GM12892 (cell line): ENCODE results near the gene RAB21.
A peak's percentile ranks its signal among the peaks of the same experiment; 100 is the strongest.
"Not testable (repeated sequence)": the region's sequence is repeated elsewhere in the genome, so short reads cannot be mapped to it uniquely, and the experiment has no call there.

ENCODE experiments used
- DNase-seq: peaks from one replicate; pipeline ENCODE4 v3.0.0; 2011; ENCODE audit not compliant: insufficient read length
- FAIRE-seq: peaks from 2 replicates; lab custom pipeline; 2011; peaks lifted over from hg19 to GRCh38; lab: Jason Lieb, UNC
- POLR2A ChIP-seq: IDR thresholded peaks from 2 replicates; pipeline ENCODE4 v1.6.1; 2011; ENCODE audit warnings: low read depth, low read length, control low read depth
- POLR2AphosphoS5 ChIP-seq: IDR thresholded peaks from 2 replicates; pipeline ENCODE4 v1.6.1; 2011; ENCODE audit warnings: low read depth, low read length, control low read depth
- TAF1 ChIP-seq: IDR thresholded peaks from 2 replicates; pipeline ENCODE4 v1.6.1; 2011; ENCODE audit warnings: low read depth, mild to moderate bottlenecking, control low read depth, low read length, borderline replicate concordance

Gene RAB21

DNA sequence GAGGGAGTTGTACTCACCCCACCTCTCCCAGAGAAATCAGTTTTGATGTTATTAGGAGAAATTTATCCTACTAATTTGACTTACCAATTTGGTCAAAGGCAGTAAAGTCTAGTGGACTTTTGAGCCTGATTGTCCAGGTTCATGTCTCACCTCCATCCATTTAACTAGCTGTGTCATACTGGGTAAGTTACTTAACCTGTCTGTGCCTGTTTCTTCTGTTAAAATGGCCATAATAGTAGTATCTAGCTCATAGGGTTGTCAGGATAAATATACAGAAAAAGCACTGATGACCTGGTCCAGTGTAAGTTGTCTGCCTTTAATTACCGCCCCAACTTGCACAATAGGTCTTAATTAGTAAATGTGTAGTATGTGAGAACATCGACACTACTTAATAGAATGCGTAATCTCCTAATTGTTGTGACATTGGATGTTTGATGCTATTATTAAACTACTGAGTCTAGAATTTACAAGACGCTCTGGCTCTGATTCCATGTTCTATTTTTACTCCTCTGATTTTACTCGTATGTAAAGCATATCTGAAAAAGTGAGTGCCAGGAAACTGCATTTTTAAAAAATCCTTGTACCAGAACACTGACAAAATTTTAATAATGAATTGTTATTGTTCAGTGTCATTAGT, 1.5 kb downstream of the RAB21 start:
- TF ChIP-seq POLR2A (no peak), TAF1 (no peak)
- DNase-seq = no peak
- no peak for FAIRE-seq

GRCh38 chr12:71759941-71760340, 5.3 kb downstream of the RAB21 start:
- no peak for FAIRE-seq
- DNase-seq = no peak
- TF ChIP-seq POLR2A (no peak), POLR2AphosphoS5 (no peak), TAF1 (no peak)

DNA sequence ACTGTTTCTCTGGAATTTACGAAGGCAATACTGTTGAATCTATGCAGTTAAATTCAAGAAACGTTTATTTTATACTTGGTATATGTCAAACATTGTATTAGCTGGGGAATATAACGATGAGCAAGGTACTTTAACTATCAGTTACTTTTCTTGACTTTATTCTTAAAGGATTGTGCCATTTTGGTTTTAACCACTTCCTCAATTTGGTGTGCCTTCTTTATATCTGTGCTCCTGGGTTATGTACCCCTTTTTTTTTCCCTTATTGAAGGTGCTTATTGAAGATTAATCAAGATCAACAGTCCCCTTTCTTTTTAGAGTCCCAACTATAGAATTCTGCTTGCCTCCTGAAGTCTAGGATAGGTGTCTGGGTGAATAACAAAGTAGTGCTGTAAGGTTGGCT, 5.8 kb downstream of the RAB21 start:
- DNase-seq (no peak), FAIRE-seq (no peak)
- TF ChIP-seq TAF1 (no peak), POLR2AphosphoS5 (no peak), POLR2A (no peak)

DNA sequence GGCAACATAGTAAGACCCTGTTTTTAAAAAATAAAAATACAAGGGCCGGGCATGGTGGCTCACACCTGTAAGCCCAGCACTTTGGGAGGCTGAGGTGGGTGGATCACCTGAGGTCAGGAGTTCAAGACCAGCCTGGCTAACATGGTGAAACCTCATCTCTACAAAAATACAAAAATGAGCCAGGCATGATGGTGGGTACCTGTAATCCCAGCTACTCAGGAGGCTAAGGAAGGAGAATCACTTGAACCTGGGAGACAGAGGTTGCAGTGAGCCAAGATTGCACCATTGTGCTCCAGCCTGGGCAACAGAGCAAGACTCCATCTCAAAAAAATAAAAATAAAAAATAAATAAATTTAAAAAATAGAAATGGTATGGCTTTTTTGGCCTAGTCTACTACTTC, 6.7 kb downstream of the RAB21 start:
- DNase-seq, FAIRE-seq: not testable (repeated sequence)

- no peak for TF ChIP-seq TAF1
- TF ChIP-seq POLR2AphosphoS5 = no peak
- TF ChIP-seq POLR2A = no peak
- DNase-seq (no peak), FAIRE-seq (no peak)
These were observed 9.2 kb downstream of the RAB21 start for GRCh38 chr12:71763677-71764379.

DNA sequence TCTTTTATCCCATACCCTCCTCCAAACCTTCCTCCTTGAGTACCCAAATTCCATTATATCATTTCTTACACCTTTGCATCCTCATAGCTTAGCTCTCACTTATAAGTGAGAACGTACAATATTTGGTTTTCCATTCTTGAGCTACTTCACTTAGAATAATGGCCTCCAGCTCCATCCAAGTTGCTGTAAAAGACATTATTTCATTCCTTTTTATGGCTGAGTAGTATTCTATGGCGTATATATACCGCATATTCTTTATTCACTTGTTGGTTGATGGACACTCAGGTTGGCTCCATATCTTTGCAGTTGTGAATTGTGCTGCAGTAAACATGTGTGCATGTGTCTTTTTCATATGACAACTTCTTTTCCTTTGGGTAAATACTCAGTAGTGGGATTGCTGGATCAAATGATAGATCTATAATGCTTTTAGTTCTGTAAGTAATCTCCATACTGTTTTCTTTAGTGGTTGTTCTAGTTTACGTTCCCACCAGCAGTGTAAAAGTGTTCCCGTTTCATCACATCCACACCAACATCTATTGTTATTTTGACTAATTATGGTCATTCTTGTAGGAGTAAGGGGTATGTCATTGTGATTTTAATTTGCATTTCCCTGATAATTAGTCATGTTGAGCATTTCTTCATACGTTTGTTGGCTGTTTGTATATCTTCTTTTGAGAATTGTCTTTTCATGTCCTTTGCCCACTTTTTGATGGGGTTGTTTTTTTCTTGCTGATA, 10.1 kb downstream of the RAB21 start:
- DNase-seq = no peak
- TF ChIP-seq POLR2A (no peak), TAF1 (no peak), POLR2AphosphoS5 (no peak)
- no peak for FAIRE-seq

DNA sequence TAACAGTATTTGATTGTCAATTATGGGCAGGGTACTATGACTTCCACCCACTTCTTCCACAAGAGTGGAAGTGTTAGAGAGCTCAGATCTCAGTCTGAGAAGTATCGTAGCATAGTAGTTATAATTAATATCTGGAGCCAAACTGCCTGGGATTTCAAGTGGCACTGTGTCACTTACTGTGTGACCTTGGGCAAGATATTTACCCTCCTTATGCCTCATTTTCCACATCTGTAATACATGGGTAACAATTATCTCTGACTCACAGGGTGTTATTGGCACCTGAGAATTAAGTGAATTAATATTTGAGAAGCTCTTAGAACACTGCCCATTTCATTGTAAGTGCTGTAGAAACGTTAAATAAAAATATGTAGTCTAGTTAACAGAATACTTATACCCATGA, 11.5 kb downstream of the RAB21 start:
- DNase-seq (no peak), FAIRE-seq (no peak)
- TF ChIP-seq POLR2A (no peak), POLR2AphosphoS5 (no peak), TAF1 (no peak)

GRCh38 chr12:71767183-71767582, 12.5 kb downstream of the RAB21 start:
- FAIRE-seq = no peak

GRCh38 chr12:71768900-71769299, 14.2 kb downstream of the RAB21 start:
- no peak for FAIRE-seq
- no peak for DNase-seq
- no peak for TF ChIP-seq POLR2AphosphoS5
- no peak for TF ChIP-seq POLR2A
- no peak for TF ChIP-seq TAF1

More at GRCh38 chr12:71767183-71767582, 12.5 kb downstream of the RAB21 start:
- TF ChIP-seq TAF1 (no peak), POLR2AphosphoS5 (no peak), POLR2A (no peak)
- no peak for DNase-seq

DNA sequence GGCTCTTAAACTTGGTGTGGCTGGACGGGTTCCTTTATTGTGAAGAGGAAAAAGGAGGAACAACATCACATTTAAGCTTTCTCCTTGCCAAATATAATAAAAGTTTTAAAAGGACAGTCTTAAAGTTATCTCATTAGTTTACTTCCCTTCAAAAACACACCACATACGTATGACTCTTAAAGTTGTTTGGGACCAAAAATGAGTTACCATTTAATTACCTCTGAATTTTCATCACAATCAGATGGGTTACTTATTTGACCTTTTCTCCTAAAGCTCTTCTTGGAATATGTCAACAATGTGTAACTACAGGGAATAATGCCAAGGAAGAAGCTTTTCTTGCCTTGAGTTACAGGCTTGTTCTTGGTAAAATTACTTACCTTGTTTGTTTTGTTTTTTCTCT, 16.4 kb downstream of the RAB21 start:
- DNase-seq (no peak), FAIRE-seq (no peak)
- no peak for TF ChIP-seq POLR2A
- no peak for TF ChIP-seq TAF1
- no peak for TF ChIP-seq POLR2AphosphoS5

- FAIRE-seq = no peak
- TF ChIP-seq POLR2AphosphoS5 (no peak), TAF1 (no peak), POLR2A (no peak)
- no peak for DNase-seq
These were observed 18.1 kb downstream of the RAB21 start for GRCh38 chr12:71772735-71773134.

- DNase-seq (no peak), FAIRE-seq (peak; percentile 51)
- TF ChIP-seq TAF1 = no peak
- no peak for TF ChIP-seq POLR2A
- no peak for TF ChIP-seq POLR2AphosphoS5
These were observed 25.7 kb downstream of the RAB21 start for GRCh38 chr12:71780237-71780822.

DNA sequence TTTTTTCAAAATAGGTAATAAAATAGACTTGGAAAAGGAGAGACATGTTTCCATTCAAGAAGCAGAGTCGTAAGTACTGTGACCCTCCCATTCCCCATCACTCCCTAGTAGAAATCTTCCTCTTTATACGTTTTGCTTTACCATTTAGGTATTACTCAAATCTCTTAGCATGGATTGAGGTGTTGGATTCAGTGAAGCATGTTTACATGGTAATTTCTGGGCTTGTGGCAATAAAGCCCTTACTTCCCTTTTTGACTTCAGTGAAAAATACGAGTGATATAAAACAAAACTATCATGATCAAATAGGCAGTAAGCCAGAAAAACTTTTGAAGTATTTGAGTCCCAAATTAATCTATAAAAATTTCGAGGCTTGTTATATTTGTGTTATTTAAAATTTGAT, 27.4 kb downstream of the RAB21 start:
- TF ChIP-seq POLR2AphosphoS5 (no peak), POLR2A (no peak), TAF1 (no peak)
- peak; percentile 44 for FAIRE-seq
- no peak for DNase-seq
